ENCODE measurements around the gene PYY. TPM values are rescaled to one million over a fixed set of nuclear protein-coding genes. Genes with fewer than 3 reads are reported as not detected.

PYY gene
- under 1 TPM in 1 of 2 experiments, not detected in 1; 0.29 TPM for total RNA-seq

DNA sequence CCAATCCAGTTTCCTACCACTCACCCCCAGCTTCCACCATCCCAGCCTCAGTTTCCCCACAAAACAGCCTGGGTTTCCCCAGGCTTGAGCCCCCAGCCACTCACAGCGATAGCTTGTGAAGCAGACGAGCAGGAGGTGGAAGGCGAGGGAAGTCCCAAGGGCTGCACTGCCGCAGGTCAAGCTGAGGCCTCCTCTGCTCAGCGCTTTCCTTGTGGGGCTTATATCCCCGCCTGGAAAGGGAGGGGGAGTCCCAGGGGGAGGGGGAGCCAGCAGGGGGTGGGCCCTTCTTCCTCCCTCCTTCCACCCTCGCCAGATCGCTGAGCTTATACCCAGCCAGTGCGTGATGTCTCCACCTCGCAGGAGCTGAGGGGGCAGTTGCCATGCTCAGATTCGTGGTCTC lies at the start of gene PYY:
Gene PYY, minus strand, starts transcription at position 195 of the 400 bp plus-strand sequence. CDS start 457 bp downstream, outside the sequence.
- TF ChIP-seq, protein P1, sequence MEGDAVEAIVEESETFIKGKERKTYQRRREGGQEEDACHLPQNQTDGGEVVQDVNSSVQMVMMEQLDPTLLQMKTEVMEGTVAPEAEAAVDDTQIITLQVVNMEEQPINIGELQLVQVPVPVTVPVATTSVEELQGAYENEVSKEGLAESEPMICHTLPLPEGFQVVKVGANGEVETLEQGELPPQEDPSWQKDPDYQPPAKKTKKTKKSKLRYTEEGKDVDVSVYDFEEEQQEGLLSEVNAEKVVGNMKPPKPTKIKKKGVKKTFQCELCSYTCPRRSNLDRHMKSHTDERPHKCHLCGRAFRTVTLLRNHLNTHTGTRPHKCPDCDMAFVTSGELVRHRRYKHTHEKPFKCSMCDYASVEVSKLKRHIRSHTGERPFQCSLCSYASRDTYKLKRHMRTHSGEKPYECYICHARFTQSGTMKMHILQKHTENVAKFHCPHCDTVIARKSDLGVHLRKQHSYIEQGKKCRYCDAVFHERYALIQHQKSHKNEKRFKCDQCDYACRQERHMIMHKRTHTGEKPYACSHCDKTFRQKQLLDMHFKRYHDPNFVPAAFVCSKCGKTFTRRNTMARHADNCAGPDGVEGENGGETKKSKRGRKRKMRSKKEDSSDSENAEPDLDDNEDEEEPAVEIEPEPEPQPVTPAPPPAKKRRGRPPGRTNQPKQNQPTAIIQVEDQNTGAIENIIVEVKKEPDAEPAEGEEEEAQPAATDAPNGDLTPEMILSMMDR (IDR thresholded peaks at IDR 0.05): no peak
- intact Hi-C loops (cut with micrococcal nuclease): no loop called here
- POLR2A ChIA-PET: no interaction called here
- Mint-ChIP-seq H3K4me1 (ENCODE audit: low read depth) (peaks cover 2% of the 10 kb centered on the region), H3K4me3 (no peak within 1 kb of the TSS), H3K27me3 (peaks cover 43% of the 10 kb centered on the region), H3K27ac (no peak within 1 kb of the TSS), H3K9me3 (no peaks in the 10 kb centered on the region), H3K36me3 (ENCODE audit: low read depth) (no peaks in the 10 kb centered on the region)
- DNase-seq: no peak
- CTCF ChIA-PET: interaction anchor here (0.6 to 2.6 kb wide), 2 partner anchors 10 to 29 kb away, joined by 3 to 10 read pairs; no protein-coding TSS in a partner anchor
- ATAC-seq: no peak

DNA sequence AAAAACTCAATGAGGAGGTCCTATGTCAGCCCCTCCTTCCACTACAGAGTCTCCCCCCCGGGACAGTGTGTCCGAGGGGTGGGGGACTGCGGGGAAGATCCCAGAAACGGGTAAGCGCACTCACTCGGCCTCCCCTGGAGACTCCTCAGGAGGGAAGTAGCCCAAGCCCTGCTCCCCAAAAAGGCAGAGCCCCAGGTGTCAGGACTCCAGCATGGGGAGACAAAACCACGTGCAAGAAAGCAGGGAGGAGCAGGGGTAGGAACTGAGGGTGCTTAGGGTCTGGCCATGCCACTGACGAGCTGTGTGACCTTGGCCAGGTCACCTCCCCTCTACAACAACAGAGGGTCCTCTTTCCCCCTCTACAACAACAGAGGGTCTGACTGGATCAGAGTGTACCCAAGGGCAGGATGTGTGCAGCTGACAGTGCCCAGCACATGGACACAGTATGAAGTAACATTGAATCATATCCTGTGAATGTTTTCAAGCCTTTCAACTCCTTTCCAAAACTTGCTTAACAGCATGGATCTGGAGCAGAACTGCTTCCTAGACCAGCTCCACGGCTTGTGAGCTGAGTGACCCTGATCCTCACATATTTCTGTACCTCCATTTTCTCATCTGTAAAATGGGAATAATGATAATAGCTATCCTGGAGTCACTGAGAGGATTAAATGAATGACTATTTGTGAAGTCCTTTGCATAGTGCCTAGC lies 48.6 kb upstream of the PYY start:
- POLR2A ChIA-PET: interaction anchor here (1.0 kb wide), 1 partner anchor 19 kb away, joined by 5 read pairs; no protein-coding TSS in a partner anchor
- no peak overlapping the region for H3K4me3 Mint-ChIP-seq

DNA sequence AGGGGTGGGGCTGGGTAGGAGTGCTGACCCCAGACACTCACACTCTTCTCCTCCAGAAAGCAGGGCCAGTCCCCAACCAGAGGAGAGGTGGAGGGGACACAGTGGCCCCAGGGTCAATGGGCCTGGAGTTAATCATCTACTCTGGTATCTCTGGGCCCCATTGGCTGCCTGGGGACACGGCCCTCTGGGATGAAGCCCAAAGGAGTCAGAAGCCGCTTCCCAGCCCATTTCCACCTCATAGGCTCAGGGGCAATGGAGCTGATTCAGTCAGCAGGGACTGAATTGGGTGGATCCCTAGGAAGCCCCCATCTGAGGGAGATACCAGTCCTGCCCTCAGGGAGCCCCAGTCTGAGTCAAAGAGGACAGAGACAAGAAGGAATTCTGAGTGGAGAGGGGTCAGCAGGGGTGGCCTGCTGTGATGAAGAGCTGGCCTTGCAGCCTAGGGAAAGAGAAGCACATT lies 47.8 kb upstream of the PYY start:
- POLR2A ChIA-PET: no interaction called here
- no peak for DNase-seq
- Mint-ChIP-seq H3K36me3 (ENCODE audit: low read depth) (no peaks in the 10 kb centered on the region), H3K4me3 (no peak overlapping the region), H3K27ac (peak overlapping the region; percentile 53), H3K4me1 (ENCODE audit: low read depth) (peaks cover 9% of the 10 kb centered on the region), H3K27me3 (peaks cover 18% of the 10 kb centered on the region), H3K9me3 (no peaks in the 10 kb centered on the region)
- CTCF ChIA-PET: interaction anchor here (3.4 kb wide), 1 partner anchor 58 kb away, joined by 12 read pairs; the partner anchor contains the start of gene PPY
- intact Hi-C loops (cut with micrococcal nuclease): no loop called here
- ATAC-seq: no peak
- TF ChIP-seq, protein P1 (IDR thresholded peaks at IDR 0.05): no peak

More for the DNA sequence above, 48.6 kb upstream of the PYY start:
- DNase-seq (no peak), ATAC-seq (no peak)
- Mint-ChIP-seq H3K4me1 (ENCODE audit: low read depth) (peaks cover 13% of the 10 kb centered on the region), H3K9me3 (no peaks in the 10 kb centered on the region), H3K36me3 (ENCODE audit: low read depth) (no peaks in the 10 kb centered on the region), H3K27me3 (peaks cover 17% of the 10 kb centered on the region), H3K27ac (no peak overlapping the region)
- TF ChIP-seq, protein P1 (IDR thresholded peaks at IDR 0.05): no peak
- CTCF ChIA-PET: interaction anchor here (0.9 to 3.4 kb wide), 4 partner anchors 9 to 123 kb away, joined by 3 to 12 read pairs (median 3); partner anchors contain the start of gene PPY
- intact Hi-C loops (cut with micrococcal nuclease): no loop called here

DNA sequence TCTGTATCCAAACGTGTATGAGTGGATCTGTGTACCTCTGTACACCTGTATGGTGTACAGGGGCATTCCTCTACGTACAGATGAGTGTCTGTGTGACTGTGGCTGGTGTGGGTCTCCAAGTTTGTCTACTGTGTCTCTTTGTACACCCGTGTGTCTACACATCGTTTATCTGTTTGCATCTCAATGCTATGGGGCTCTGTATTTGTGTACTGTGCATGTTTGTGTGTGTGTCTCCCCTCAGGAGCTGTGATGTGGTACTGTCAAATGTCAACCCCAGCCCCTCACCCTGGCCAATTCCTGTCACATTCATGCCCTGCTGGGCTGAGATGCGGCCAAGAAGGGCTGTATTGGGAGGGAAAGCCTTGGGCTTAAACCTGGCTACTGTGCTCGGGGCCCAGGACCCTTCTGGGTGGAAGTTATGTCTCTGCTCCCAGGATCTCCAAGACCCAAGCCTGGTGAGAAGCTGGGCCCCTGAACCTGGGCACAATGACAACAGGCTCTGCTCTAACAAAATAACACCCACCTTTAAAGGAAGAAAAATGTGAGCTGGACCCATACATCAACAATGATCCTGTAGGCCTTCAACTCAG lies 47.2 kb upstream of the PYY start:
- H3K9me3 Mint-ChIP-seq: no peaks in the 10 kb centered on the region
- peaks cover 15% of the 10 kb centered on the region for H3K27me3 Mint-ChIP-seq
- H3K4me1 Mint-ChIP-seq (ENCODE audit: low read depth): peaks cover 4% of the 10 kb centered on the region
- H3K36me3 Mint-ChIP-seq (ENCODE audit: low read depth): no peaks in the 10 kb centered on the region
- intact Hi-C loops (cut with micrococcal nuclease): no loop called here
- POLR2A ChIA-PET: no interaction called here
- TF ChIP-seq, protein P1 (IDR thresholded peaks at IDR 0.05): no peak
- no peak overlapping the region for H3K27ac Mint-ChIP-seq
- CTCF ChIA-PET: interaction anchor here (3.0 to 3.4 kb wide), 2 partner anchors 58 to 122 kb away, joined by 12 to 17 read pairs; partner anchors contain the start of gene PPY
- no peak overlapping the region for H3K4me3 Mint-ChIP-seq
- no peak for DNase-seq
- no peak for ATAC-seq

All from activated CD8-positive, alpha-beta T cell treated with anti-CD3 and anti-CD28 coated beads for 36 hours (primary cell).